ENCODE results near the gene ARHGAP42.

The ARHGAP42 gene

DNA sequence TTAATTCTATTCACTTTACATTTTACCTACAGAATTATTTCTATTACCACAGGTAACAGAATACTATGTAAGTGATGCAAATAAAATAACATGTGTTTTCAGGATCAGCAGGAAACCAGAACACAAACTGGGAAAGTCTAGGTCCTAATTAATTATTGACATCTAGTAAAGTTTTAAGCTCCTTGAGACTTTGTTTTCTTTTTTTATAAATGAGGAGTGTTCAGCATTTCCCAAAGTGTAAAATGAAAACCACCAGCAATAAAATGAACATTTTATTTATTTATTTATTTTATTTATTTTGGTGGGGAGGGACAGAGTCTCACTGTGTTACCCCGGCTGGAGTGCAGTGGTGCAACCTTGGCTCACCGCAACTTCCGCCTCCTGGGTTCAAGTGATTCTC is 123.6 kb downstream of the ARHGAP42 start:
- no peak overlapping the region for H3K4me3 ChIP-seq (ENCODE audit: low read depth, low read length)
- TF ChIP-seq, protein P1, sequence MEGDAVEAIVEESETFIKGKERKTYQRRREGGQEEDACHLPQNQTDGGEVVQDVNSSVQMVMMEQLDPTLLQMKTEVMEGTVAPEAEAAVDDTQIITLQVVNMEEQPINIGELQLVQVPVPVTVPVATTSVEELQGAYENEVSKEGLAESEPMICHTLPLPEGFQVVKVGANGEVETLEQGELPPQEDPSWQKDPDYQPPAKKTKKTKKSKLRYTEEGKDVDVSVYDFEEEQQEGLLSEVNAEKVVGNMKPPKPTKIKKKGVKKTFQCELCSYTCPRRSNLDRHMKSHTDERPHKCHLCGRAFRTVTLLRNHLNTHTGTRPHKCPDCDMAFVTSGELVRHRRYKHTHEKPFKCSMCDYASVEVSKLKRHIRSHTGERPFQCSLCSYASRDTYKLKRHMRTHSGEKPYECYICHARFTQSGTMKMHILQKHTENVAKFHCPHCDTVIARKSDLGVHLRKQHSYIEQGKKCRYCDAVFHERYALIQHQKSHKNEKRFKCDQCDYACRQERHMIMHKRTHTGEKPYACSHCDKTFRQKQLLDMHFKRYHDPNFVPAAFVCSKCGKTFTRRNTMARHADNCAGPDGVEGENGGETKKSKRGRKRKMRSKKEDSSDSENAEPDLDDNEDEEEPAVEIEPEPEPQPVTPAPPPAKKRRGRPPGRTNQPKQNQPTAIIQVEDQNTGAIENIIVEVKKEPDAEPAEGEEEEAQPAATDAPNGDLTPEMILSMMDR (IDR thresholded peaks at IDR 0.05; ENCODE audit: low read depth, low read length) = no peak

- no peak overlapping the region for H3K4me3 ChIP-seq (ENCODE audit: low read depth, low read length)
Measured at GRCh38 chr11:100812517-100812916, 125.4 kb downstream of the ARHGAP42 start.

GRCh38 chr11:100815787-100816330 is 128.8 kb downstream of the ARHGAP42 start:
- no peak overlapping the region for H3K4me3 ChIP-seq (ENCODE audit: low read depth, low read length)
- TF ChIP-seq, protein P1 (IDR thresholded peaks at IDR 0.05; ENCODE audit: low read depth, low read length) = no peak

More at GRCh38 chr11:100812517-100812916, 125.4 kb downstream of the ARHGAP42 start:
- TF ChIP-seq, protein P1 (IDR thresholded peaks at IDR 0.05; ENCODE audit: low read depth, low read length) = no peak

DNA sequence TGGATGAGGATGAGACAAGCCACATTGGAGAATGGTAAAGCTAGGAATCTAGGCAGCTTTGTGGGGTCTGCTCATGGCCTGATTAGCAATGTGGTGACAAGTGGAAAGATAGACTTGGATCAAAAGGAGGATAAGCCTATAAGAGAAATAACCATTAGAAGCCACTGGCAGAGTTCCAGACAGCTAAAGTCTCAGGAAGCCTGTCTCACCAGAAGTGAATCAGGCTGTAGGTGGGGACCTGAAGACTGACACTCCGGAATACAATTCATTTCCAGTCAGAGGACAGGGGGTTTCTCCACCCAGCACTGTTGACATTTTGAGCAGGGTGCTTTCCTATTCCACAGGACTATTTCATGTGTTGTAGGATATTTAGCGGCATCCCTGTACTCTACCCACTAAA is 129.7 kb downstream of the ARHGAP42 start:
- TF ChIP-seq, protein P1 (IDR thresholded peaks at IDR 0.05; ENCODE audit: low read depth, low read length) = no peak
- no peak overlapping the region for H3K4me3 ChIP-seq (ENCODE audit: low read depth, low read length)

- no peak overlapping the region for H3K4me3 ChIP-seq (ENCODE audit: low read depth, low read length)
- TF ChIP-seq, protein P1 (IDR thresholded peaks at IDR 0.05; ENCODE audit: low read depth, low read length) = no peak
Measured at GRCh38 chr11:100817620-100818019, 130.5 kb downstream of the ARHGAP42 start.

DNA sequence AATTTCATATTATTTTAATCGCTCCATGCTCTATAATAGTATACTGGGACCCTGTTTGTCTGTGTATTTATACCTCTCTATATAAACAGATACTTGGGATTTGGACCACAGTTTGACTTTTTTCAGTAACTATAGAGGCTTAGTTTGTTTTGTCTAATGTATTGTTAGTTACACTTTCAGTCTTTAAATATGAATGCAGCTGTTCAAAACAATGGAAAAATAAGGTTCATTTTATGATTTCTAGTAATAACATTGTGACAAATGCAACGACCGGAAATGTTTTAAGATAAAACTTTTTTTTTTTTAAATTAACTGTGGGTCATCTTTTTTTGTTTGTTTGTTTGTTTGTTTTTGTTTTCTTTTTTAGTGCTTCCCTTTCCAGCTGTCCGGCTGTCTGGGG is 133.5 kb downstream of the ARHGAP42 start:
- TF ChIP-seq, protein P1 (IDR thresholded peaks at IDR 0.05; ENCODE audit: low read depth, low read length) = no peak
- H3K4me3 ChIP-seq (ENCODE audit: low read depth, low read length) = no peak overlapping the region

DNA sequence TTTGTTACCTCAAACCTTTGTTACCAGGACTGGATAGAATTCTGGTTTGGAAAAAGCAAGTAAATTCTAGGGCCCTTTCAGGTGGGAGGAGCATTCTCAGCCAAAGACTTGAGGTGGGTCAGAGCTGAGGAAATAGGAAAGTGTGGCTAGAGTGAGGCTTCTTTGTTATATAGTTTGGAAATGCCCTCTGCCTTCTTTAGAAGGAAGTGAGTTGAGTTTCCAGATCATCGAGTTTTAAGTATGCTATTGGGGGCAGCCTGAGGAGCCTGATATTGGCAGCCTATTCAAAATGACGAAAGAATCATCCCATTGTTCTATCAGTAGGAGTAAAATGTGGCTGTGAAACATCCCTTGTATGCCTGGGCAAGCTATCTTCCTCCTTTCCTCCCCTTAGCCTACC is 134.1 kb downstream of the ARHGAP42 start:
- H3K4me3 ChIP-seq (ENCODE audit: low read depth, low read length) = no peak overlapping the region
- TF ChIP-seq, protein P1 (IDR thresholded peaks at IDR 0.05; ENCODE audit: low read depth, low read length) = no peak

Data from WI38 (cell line).